A549 treated with ZK216348 at 1 μM for 4 hours (cell line): ENCODE measurements around the gene C14orf132. TPM values are rescaled to one million over a fixed set of nuclear protein-coding genes. Genes with fewer than 3 reads are reported as not detected.

Source experiments
- total RNA-seq: library from RNA; stranded (reverse); fragments of 200-300 nt; extraction: Qiagen RNA extraction; gene quantifications from 5 replicates; pipeline ENCODE4 v1.2.3, GENCODE V29; 2022; ENCODE audit warnings: low read depth

The C14orf132 gene
- 2.9 to 6.1 TPM (median 5.3 TPM) in 5 replicates for total RNA-seq

GRCh38 chr14:96038920-96039632 lies at the start of gene C14orf132:
Gene C14orf132 (plus strand): TSS chr14:96039362. CDS start chr14:96039501, 139 bp downstream.

Other genes with a start within 250 kb of the C14orf132 start
- not detected in 5 replicates for gene TUNAR, start 162.5 kb upstream of the C14orf132 start, total RNA-seq
- 1.0 to 1.9 TPM (median 1.9 TPM) in 5 replicates for gene BDKRB2, start 165.5 kb downstream of the C14orf132 start, total RNA-seq
- gene BDKRB1, start 216.8 kb downstream of the C14orf132 start, total RNA-seq, result 0.36 to 0.86 TPM (median 0.59 TPM) in 5 replicates